ENCODE results near the gene PTPRA. TPM values are rescaled to one million over a fixed set of nuclear protein-coding genes. Genes with fewer than 3 reads are reported as not detected.
"Not testable (repeated sequence)": the region's sequence is repeated elsewhere in the genome, so short reads cannot be mapped to it uniquely, and the experiment has no call there.

Gene PTPRA
- total RNA-seq, 1 experiment from 2014 or later = 45.2 TPM

DNA sequence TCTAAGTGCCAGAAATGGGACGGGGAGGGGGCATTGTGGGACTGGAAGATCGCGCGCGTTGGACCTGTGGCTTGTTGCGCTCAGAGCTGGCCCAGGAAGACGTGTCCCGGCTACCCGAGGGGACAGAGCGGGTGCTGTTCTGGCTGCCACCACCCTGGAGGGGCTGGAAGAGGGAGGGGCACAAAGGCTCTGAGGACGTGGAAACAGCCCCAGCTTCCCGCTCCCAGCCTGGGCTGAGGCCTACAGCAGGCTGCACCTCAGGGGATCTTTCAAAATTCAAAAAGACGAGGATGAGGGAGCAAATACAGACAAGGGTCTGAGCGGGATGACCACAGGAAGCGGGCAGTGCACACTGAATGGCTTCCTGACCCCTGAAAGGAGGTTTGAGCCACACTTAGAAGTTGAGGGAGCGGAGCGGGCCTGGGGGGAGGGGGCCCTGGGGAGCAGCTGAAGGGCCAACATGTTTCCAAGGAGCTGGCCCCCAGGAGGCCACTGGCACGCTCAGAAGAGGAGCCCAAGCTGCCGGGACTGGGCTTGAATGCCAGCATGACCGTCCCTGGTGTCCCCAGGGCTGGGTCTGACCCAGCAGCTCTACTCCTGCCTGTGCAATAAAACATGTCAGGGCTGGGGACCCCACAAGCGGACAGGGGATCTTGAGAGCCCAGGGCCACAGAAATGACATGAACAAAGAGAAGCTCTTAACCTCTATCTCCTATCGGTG lies 199.4 kb downstream of the PTPRA start:
- Mint-ChIP-seq H3K27ac (no peak overlapping the region; a peak in 1 of 7 replicates), H3K9me3 (peaks cover 10 to 12% of the 10 kb centered on the region in 2 experiments), H3K36me3 (ENCODE audit: insufficient read depth in 1 of 3, low read depth in 3 of 3) (no peaks in the 10 kb centered on the region; a peak in 2 of 7 replicates), H3K27me3 (ENCODE audit: low read depth) (peaks cover 55% of the 10 kb centered on the region), H3K4me1 (peaks cover 6% of the 10 kb centered on the region in 2 experiments), H3K4me3 (peak overlapping the region; percentile 51 to 60; a peak in 3 of 5 replicates)
- Histone ChIP-seq H3K9me3 (ENCODE audit: control insufficient read depth, low read depth, low read length) (peaks cover 10% of the 10 kb centered on the region), H4K20me1 (ENCODE audit: control insufficient read depth, insufficient read depth, insufficient read length) (no peaks in the 10 kb centered on the region), H2BK15ac (ENCODE audit: low read depth, low read length) (no peak overlapping the region; the same call in 1 of the 2 replicates), H4K5ac (ENCODE audit: insufficient read length, low read depth, low read length) (no peak overlapping the region), H3K79me2 (ENCODE audit: insufficient read depth, low read length) (no peaks in the 10 kb centered on the region), H3K4ac (ENCODE audit: low read depth, low read length) (no peak overlapping the region), H2BK20ac (ENCODE audit: low read depth, low read length, poor library complexity, severe bottlenecking) (no peak overlapping the region), H3K4me2 (ENCODE audit: insufficient read depth, insufficient read length, low read length) (peak overlapping the region; percentile 6), H3K23me2 (ENCODE audit: insufficient read length, low read depth, low read length, poor library complexity, severe bottlenecking) (no peaks in the 10 kb centered on the region), H3K4me1 (ENCODE audit: insufficient read depth, low read length) (no peaks in the 10 kb centered on the region), H3K27me3 (ENCODE audit: insufficient read depth, low read length) (peaks cover 9% of the 10 kb centered on the region; the same call in 1 of the 2 replicates), H3K79me1 (ENCODE audit: insufficient read depth, low read depth, low read length, poor library complexity, severe bottlenecking) (no peaks in the 10 kb centered on the region), H2BK120ac (ENCODE audit: low read depth, low read length, poor library complexity, severe bottlenecking) (no peak overlapping the region), H3K18ac (ENCODE audit: insufficient read length, low read depth, low read length) (no peak overlapping the region), H4K8ac (replicated peaks; ENCODE audit: insufficient read length, low read depth, low read length) (no peak overlapping the region), H3K56ac (ENCODE audit: insufficient read length, low read depth, low read length) (no peak overlapping the region), H2AFZ (ENCODE audit: low read length) (no peak overlapping the region), H2BK12ac (ENCODE audit: insufficient read length, low read depth, low read length) (no peak overlapping the region), H3K27ac (ENCODE audit: insufficient read length, low read depth, low read length) (no peak overlapping the region), H3K14ac (ENCODE audit: insufficient read depth, low read length) (no peak overlapping the region), H3T11ph (ENCODE audit: low read length) (no peak overlapping the region), H4K91ac (ENCODE audit: insufficient read length, low read depth, low read length) (no peak overlapping the region), H3K9ac (ENCODE audit: extremely low read depth, insufficient read length, low read length) (no peak overlapping the region), H2BK5ac (ENCODE audit: insufficient read length, low read length) (no peak overlapping the region), H3K23ac (ENCODE audit: insufficient read length, low read depth, low read length) (no peak overlapping the region), H2AK5ac (ENCODE audit: insufficient read length, low read length) (no peak overlapping the region)
- TF ChIP-seq, protein P1, sequence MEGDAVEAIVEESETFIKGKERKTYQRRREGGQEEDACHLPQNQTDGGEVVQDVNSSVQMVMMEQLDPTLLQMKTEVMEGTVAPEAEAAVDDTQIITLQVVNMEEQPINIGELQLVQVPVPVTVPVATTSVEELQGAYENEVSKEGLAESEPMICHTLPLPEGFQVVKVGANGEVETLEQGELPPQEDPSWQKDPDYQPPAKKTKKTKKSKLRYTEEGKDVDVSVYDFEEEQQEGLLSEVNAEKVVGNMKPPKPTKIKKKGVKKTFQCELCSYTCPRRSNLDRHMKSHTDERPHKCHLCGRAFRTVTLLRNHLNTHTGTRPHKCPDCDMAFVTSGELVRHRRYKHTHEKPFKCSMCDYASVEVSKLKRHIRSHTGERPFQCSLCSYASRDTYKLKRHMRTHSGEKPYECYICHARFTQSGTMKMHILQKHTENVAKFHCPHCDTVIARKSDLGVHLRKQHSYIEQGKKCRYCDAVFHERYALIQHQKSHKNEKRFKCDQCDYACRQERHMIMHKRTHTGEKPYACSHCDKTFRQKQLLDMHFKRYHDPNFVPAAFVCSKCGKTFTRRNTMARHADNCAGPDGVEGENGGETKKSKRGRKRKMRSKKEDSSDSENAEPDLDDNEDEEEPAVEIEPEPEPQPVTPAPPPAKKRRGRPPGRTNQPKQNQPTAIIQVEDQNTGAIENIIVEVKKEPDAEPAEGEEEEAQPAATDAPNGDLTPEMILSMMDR (conservative IDR thresholded peaks at IDR 0.05) = no peak
- no peak for DNase-seq
- no CpG with 5 or more reads among the region's 22 CpGs for WGBS (ENCODE audit: extremely low coverage, insufficient read length, low lambda C conversion rate)

DNA sequence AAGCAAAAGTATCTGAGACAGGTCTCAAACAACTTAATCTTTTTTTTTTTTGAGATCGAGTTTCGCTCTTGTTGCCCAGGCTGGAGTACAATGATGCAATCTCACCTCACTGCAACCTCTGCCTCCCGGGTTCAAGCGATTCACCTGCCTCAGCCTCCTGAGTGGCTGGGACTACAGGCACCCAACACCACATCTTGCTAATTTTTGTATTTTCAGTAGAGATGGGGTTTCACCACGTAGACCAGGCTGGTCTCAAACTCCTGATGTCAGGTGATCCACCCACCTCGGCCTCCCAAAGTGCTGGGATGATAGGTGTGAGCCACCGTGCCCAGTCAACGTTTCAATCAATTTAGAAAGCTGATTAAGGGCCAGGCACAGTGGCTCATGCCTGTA lies 200.0 kb downstream of the PTPRA start:
- H4K91ac ChIP-seq (ENCODE audit: insufficient read length, low read depth, low read length); H3T11ph ChIP-seq (ENCODE audit: low read length); H2BK15ac ChIP-seq (ENCODE audit: low read depth, low read length); H2BK5ac ChIP-seq (ENCODE audit: insufficient read length, low read length); H4K20me1 ChIP-seq (ENCODE audit: control insufficient read depth, insufficient read depth, insufficient read length); H3K4me2 ChIP-seq (ENCODE audit: insufficient read depth, insufficient read length, low read length); H3K27me3 ChIP-seq (ENCODE audit: insufficient read depth, low read length); H2AFZ ChIP-seq (ENCODE audit: low read length); H3K27ac ChIP-seq (ENCODE audit: insufficient read length, low read depth, low read length); H4K5ac ChIP-seq (ENCODE audit: insufficient read length, low read depth, low read length); H3K27ac Mint-ChIP-seq; H3K4me1 Mint-ChIP-seq; H2BK120ac ChIP-seq (ENCODE audit: low read depth, low read length, poor library complexity, severe bottlenecking); H3K18ac ChIP-seq (ENCODE audit: insufficient read length, low read depth, low read length); H3K9ac ChIP-seq (ENCODE audit: extremely low read depth, insufficient read length, low read length); H3K4me3 Mint-ChIP-seq; H3K4ac ChIP-seq (ENCODE audit: low read depth, low read length); H3K79me1 ChIP-seq (ENCODE audit: insufficient read depth, low read depth, low read length, poor library complexity, severe bottlenecking); H4K8ac ChIP-seq (replicated peaks; ENCODE audit: insufficient read length, low read depth, low read length); H3K4me1 ChIP-seq (ENCODE audit: insufficient read depth, low read length); H3K56ac ChIP-seq (ENCODE audit: insufficient read length, low read depth, low read length); H3K79me2 ChIP-seq (ENCODE audit: insufficient read depth, low read length); H3K23me2 ChIP-seq (ENCODE audit: insufficient read length, low read depth, low read length, poor library complexity, severe bottlenecking); H2AK5ac ChIP-seq (ENCODE audit: insufficient read length, low read length); H3K14ac ChIP-seq (ENCODE audit: insufficient read depth, low read length); H2BK12ac ChIP-seq (ENCODE audit: insufficient read length, low read depth, low read length); H3K23ac ChIP-seq (ENCODE audit: insufficient read length, low read depth, low read length); DNase-seq; H2BK20ac ChIP-seq (ENCODE audit: low read depth, low read length, poor library complexity, severe bottlenecking); H3K36me3 Mint-ChIP-seq (ENCODE audit: insufficient read depth in 1 of 3, low read depth in 3 of 3); H3K9me3 ChIP-seq (ENCODE audit: control insufficient read depth, low read depth, low read length): not testable (repeated sequence)
- no CpG with 5 or more reads among the region's 8 CpGs for WGBS (ENCODE audit: extremely low coverage, insufficient read length, low lambda C conversion rate)
- Mint-ChIP-seq H3K9me3 (peaks cover 10 to 12% of the 10 kb centered on the region in 2 experiments), H3K27me3 (ENCODE audit: low read depth) (peaks cover 57% of the 10 kb centered on the region)
